HG03060 (cell line): Measurements from ENCODE around the gene SLC6A19.

Experiments used
- ATAC-seq: cut with Tn5 transposase; IDR thresholded peaks from one replicate; pipeline ENCODE4 v1.9.1; 2021; ENCODE audit warnings: low read depth, moderate number of reproducible peaks; ENCODE audit not compliant: unreplicated experiment

The SLC6A19 gene

GRCh38 chr5:1205255-1206180 is 4.1 kb downstream of the SLC6A19 start:
- no peak for ATAC-seq

GRCh38 chr5:1206521-1207412 is 5.4 kb downstream of the SLC6A19 start:
- ATAC-seq, result no peak

GRCh38 chr5:1207555-1207954 is 6.2 kb downstream of the SLC6A19 start:
- ATAC-seq, result no peak

GRCh38 chr5:1208221-1208742 is 6.9 kb downstream of the SLC6A19 start:
- no peak for ATAC-seq

- no peak for ATAC-seq
These were observed 7.5 kb downstream of the SLC6A19 start for GRCh38 chr5:1208743-1209488.

GRCh38 chr5:1209489-1209852 is 8.1 kb downstream of the SLC6A19 start:
- ATAC-seq, result no peak

GRCh38 chr5:1209896-1210776 is 8.7 kb downstream of the SLC6A19 start:
- no peak for ATAC-seq

- no peak for ATAC-seq
These were observed 9.4 kb downstream of the SLC6A19 start for GRCh38 chr5:1210832-1211251.

- ATAC-seq, result no peak
These were observed 10.3 kb downstream of the SLC6A19 start for GRCh38 chr5:1211701-1212100.

- ATAC-seq, result no peak
These were observed 10.9 kb downstream of the SLC6A19 start for GRCh38 chr5:1212271-1212670.

- ATAC-seq, result no peak
These were observed 11.5 kb downstream of the SLC6A19 start for GRCh38 chr5:1212881-1213280.

GRCh38 chr5:1213508-1214162 is 12.2 kb downstream of the SLC6A19 start:
- ATAC-seq, result no peak

- no peak for ATAC-seq
These were observed 13.0 kb downstream of the SLC6A19 start for GRCh38 chr5:1214163-1214935.

GRCh38 chr5:1214936-1215220 is 13.5 kb downstream of the SLC6A19 start:
- no peak for ATAC-seq

GRCh38 chr5:1215320-1216096 is 14.1 kb downstream of the SLC6A19 start:
- ATAC-seq, result no peak

- ATAC-seq, result no peak
These were observed 15.0 kb downstream of the SLC6A19 start for GRCh38 chr5:1216211-1216917.

- ATAC-seq, result no peak
These were observed 15.5 kb downstream of the SLC6A19 start for GRCh38 chr5:1216918-1217295.
